Astrocyte (in vitro differentiated cells and primary cell): ENCODE results near the gene HOXA4. TPM values are rescaled to one million over a fixed set of nuclear protein-coding genes. Genes with fewer than 3 reads are reported as not detected.

Source experiments
- DNase-seq: peaks from one replicate; pipeline ENCODE4 v3.0.0-alpha.2; 2010; ENCODE audit warnings: low read depth
- FAIRE-seq: peaks from 2 replicates; lab custom pipeline; 2011; peaks lifted over from hg19 to GRCh38; lab: Jason Lieb, UNC
- H2AFZ ChIP-seq: 2 replicates; pipeline ENCODE4 v1.6.0; 2012; ENCODE audit warnings: low read depth, low read length, inconsistent platforms
- H3K27ac ChIP-seq: 2 replicates; pipeline ENCODE4 v1.5.1; 2011; ENCODE audit warnings: low read depth, low read length, inconsistent platforms
- H3K27me3 ChIP-seq: 2 replicates; pipeline ENCODE4 v1.6.0; 2011; ENCODE audit warnings: low read length, inconsistent platforms; ENCODE audit not compliant: insufficient read depth
- H3K36me3 ChIP-seq: 2 replicates; pipeline ENCODE4 v1.5.1; 2011; ENCODE audit warnings: low read length, inconsistent platforms; ENCODE audit not compliant: insufficient read depth
- H3K4me1 ChIP-seq: 2 replicates; pipeline ENCODE4 v1.5.1; 2011; ENCODE audit warnings: low read length, inconsistent platforms; ENCODE audit not compliant: insufficient read depth
- H3K4me2 ChIP-seq: 2 replicates; pipeline ENCODE4 v1.6.0; 2012; ENCODE audit warnings: low read length, inconsistent platforms
- H3K4me3 ChIP-seq: 2 replicates; pipeline ENCODE4 v1.5.1; 2011; ENCODE audit warnings: low read depth, mild to moderate bottlenecking, low read length, inconsistent platforms; ENCODE audit not compliant: insufficient read depth
- H3K79me2 ChIP-seq: 2 replicates; pipeline ENCODE4 v1.6.0; 2012; ENCODE audit warnings: mild to moderate bottlenecking, low read length, inconsistent platforms; ENCODE audit not compliant: insufficient read depth
- H3K9ac ChIP-seq: 2 replicates; pipeline ENCODE4 v1.6.0; 2012; ENCODE audit warnings: mild to moderate bottlenecking, low read length, inconsistent platforms
- H3K9me3 ChIP-seq: 2 replicates; pipeline ENCODE4 v1.5.1; 2012; ENCODE audit warnings: low read depth, mild to moderate bottlenecking, low read length, inconsistent platforms; ENCODE audit not compliant: insufficient read depth
- H4K20me1 ChIP-seq: 2 replicates; pipeline ENCODE4 v1.6.0; 2012; ENCODE audit warnings: low read length, inconsistent platforms; ENCODE audit not compliant: insufficient read depth
- H3K27ac Mint-ChIP-seq: one replicate; pipeline ENCODE4 v1.8.0; 2021; ENCODE audit warnings: mild to moderate bottlenecking, mixed read lengths; ENCODE audit not compliant: unreplicated experiment
- H3K27me3 Mint-ChIP-seq: one replicate; pipeline ENCODE4 v1.8.0; 2021; ENCODE audit warnings: low read depth, mixed read lengths; ENCODE audit not compliant: unreplicated experiment
- H3K36me3 Mint-ChIP-seq: one replicate; pipeline ENCODE4 v1.8.0; 2021; ENCODE audit warnings: low read depth, mixed read lengths; ENCODE audit not compliant: unreplicated experiment
- H3K4me1 Mint-ChIP-seq: one replicate; pipeline ENCODE4 v1.8.0; 2021; ENCODE audit warnings: low read depth, mixed read lengths; ENCODE audit not compliant: unreplicated experiment
- H3K4me3 Mint-ChIP-seq: one replicate; pipeline ENCODE4 v1.8.0; 2021; ENCODE audit warnings: mild to moderate bottlenecking, moderate library complexity, mixed read lengths; ENCODE audit not compliant: unreplicated experiment
- H3K9me3 Mint-ChIP-seq: one replicate; pipeline ENCODE4 v1.8.0; 2021; ENCODE audit warnings: mild to moderate bottlenecking, mixed read lengths; ENCODE audit not compliant: unreplicated experiment
- EZH2 ChIP-seq: IDR thresholded peaks from 2 replicates; pipeline ENCODE4 v1.6.1; 2012; ENCODE audit warnings: mild to moderate bottlenecking, low read length, inconsistent platforms; ENCODE audit not compliant: insufficient read depth
- total RNA-seq: library from RNA; stranded (reverse); gene quantifications from 2 replicates; pipeline ENCODE4 v1.2.1, GENCODE V29; 2021
- TF ChIP-seq, protein P1 (sequence below): IDR thresholded peaks from 2 replicates; pipeline ENCODE4 v1.5.1; 2011; ENCODE audit warnings: low read depth, mild to moderate bottlenecking, inconsistent platforms, low read length, moderate library complexity; ENCODE audit not compliant: insufficient read depth

The HOXA4 gene
- total RNA-seq, 1 donor from 2014 or later, result not detected

DNA sequence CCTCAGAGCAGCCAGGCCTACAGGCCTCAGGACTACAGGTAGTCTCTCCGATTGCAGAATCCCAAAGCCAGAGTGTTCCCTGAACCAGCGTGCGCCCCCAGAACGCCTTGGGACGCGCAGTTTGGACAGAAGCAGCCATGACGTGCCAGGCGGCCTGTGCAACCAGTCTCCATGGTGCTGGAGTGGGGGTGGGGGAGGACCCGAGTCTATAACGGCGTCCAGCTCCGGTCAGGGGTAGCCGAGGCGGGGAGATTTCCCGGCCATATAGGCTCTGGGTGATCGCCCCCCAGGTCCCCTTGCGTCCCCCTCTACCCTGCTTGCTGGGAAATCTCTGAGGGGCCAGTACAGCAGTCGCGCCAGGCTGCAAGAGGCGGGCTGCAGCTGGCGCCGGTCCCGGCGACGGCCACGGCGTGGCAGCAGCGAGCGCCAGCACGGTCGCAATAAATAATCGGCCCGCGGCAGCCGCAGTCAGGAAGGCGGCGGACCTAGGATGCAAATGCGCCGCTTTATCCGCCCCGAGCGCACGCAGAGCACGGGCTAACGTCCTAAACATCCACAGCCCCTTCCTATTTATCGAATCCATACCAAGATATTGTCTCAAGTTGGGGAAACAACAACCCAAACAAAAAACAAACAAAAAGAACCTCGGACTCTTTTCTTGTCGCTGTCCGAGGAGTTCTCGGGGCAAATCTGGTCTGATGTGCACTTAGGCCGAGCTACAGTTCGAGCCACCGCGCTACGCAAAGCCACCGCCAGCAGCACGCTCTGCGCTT is 20.2 kb upstream of the HOXA4 start:
- Histone ChIP-seq H3K4me2 (peak overlapping the region; percentile 85), H3K4me1 (peaks cover 9% of the 10 kb centered on the region), H3K9me3 (peaks cover 30% of the 10 kb centered on the region), H3K9ac (no peak overlapping the region), H2AFZ (peak overlapping the region; percentile 66), H3K36me3 (no peaks in the 10 kb centered on the region), H3K27ac (no peak overlapping the region), H4K20me1 (no peaks in the 10 kb centered on the region), H3K4me3 (peak overlapping the region; percentile 37), H3K79me2 (no peaks in the 10 kb centered on the region), H3K27me3 (peaks cover 95% of the 10 kb centered on the region)
- no peak for DNase-seq
- no peaks in the 10 kb centered on the region for H3K36me3 Mint-ChIP-seq
- H3K27me3 Mint-ChIP-seq, result peaks cover 86% of the 10 kb centered on the region
- FAIRE-seq, result no peak
- TF ChIP-seq, protein P1, sequence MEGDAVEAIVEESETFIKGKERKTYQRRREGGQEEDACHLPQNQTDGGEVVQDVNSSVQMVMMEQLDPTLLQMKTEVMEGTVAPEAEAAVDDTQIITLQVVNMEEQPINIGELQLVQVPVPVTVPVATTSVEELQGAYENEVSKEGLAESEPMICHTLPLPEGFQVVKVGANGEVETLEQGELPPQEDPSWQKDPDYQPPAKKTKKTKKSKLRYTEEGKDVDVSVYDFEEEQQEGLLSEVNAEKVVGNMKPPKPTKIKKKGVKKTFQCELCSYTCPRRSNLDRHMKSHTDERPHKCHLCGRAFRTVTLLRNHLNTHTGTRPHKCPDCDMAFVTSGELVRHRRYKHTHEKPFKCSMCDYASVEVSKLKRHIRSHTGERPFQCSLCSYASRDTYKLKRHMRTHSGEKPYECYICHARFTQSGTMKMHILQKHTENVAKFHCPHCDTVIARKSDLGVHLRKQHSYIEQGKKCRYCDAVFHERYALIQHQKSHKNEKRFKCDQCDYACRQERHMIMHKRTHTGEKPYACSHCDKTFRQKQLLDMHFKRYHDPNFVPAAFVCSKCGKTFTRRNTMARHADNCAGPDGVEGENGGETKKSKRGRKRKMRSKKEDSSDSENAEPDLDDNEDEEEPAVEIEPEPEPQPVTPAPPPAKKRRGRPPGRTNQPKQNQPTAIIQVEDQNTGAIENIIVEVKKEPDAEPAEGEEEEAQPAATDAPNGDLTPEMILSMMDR, result peak; percentile 32
- no peak for TF ChIP-seq EZH2
- no peak overlapping the region for H3K4me3 Mint-ChIP-seq
- H3K4me1 Mint-ChIP-seq, result no peaks in the 10 kb centered on the region
- H3K27ac Mint-ChIP-seq, result peak overlapping the region; percentile 41
- peaks cover 56% of the 10 kb centered on the region for H3K9me3 Mint-ChIP-seq

DNA sequence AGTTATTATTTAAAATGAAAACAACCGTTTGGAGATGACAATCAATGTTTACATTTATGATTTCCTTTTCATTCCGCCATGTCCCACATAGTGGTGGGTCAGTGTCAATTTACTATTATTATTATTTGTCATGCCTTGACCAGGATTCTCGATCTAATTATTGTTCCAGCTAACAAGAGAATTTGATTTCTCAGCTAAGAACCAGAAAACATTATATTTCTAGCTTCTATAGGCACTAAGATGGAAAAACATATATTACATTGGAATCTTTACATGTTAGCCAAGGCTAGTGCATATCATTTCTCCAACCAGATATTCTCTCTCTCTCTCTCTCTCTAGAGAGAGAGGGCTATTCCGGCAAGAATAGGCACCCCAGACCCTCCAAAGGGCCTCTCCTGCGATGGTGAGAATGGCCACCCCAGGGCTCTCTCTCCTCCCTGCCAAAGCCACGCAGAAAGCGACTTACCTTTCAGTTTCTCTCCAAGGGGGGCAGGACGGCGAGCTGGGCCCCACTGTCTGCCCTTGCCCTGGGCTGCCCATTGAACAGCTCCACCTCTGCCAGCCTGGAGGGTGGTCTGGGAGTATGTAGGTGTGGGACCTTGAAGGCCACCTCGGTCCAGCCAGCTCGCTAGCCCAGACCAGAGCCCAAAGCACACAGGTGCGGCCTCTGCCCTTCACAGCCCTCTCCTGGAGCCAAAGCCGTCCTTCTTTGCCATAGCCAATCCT is 19.4 kb upstream of the HOXA4 start:
- peak overlapping the region; percentile 66 for H2AFZ ChIP-seq

More for the DNA sequence above, 19.4 kb upstream of the HOXA4 start:
- Histone ChIP-seq H3K27ac (no peak overlapping the region), H3K4me1 (peaks cover 9% of the 10 kb centered on the region), H3K9ac (no peak overlapping the region), H3K4me2 (peak overlapping the region; percentile 85), H4K20me1 (no peaks in the 10 kb centered on the region), H3K36me3 (no peaks in the 10 kb centered on the region), H3K79me2 (no peaks in the 10 kb centered on the region), H3K4me3 (no peak overlapping the region), H3K27me3 (peaks cover 95% of the 10 kb centered on the region), H3K9me3 (peaks cover 30% of the 10 kb centered on the region)
- Mint-ChIP-seq H3K36me3 (no peaks in the 10 kb centered on the region), H3K9me3 (peaks cover 57% of the 10 kb centered on the region), H3K27ac (peak overlapping the region; percentile 41), H3K4me3 (no peak overlapping the region), H3K4me1 (no peaks in the 10 kb centered on the region), H3K27me3 (peaks cover 86% of the 10 kb centered on the region)
- DNase-seq (no peak), FAIRE-seq (no peak)
- TF ChIP-seq, protein P1, result no peak
- TF ChIP-seq EZH2, result no peak
